HTR-8/SVneo (cell line): ENCODE measurements around the gene APC2.
"Not testable (repeated sequence)": the region's sequence is repeated elsewhere in the genome, so short reads cannot be mapped to it uniquely, and the experiment has no call there.

ENCODE experiments used
- DNase-seq: peaks from one replicate; pipeline ENCODE4 v3.0.0; 2011; ENCODE audit warnings: low spot score, mixed read lengths; ENCODE audit not compliant: insufficient read length
- FAIRE-seq: peaks from 2 replicates; lab custom pipeline; 2011; peaks lifted over from hg19 to GRCh38; lab: Jason Lieb, UNC

The APC2 gene

GRCh38 chr19:1412995-1413800 lies 36.7 kb upstream of the APC2 start:
- no peak for DNase-seq
- FAIRE-seq = no peak

GRCh38 chr19:1416014-1416841 lies 33.7 kb upstream of the APC2 start:
- DNase-seq (no peak), FAIRE-seq (no peak)

GRCh38 chr19:1417145-1417544 lies 32.8 kb upstream of the APC2 start:
- DNase-seq (no peak), FAIRE-seq (no peak)

GRCh38 chr19:1417681-1418495 lies 32.0 kb upstream of the APC2 start:
- no peak for FAIRE-seq
- DNase-seq = no peak

GRCh38 chr19:1418496-1418775 lies 31.5 kb upstream of the APC2 start:
- DNase-seq (no peak), FAIRE-seq (no peak)

GRCh38 chr19:1418951-1419738 lies 30.8 kb upstream of the APC2 start:
- no peak for DNase-seq
- FAIRE-seq = no peak

- DNase-seq, FAIRE-seq: not testable (repeated sequence)
Measured at GRCh38 chr19:1420085-1420484, 29.8 kb upstream of the APC2 start.

GRCh38 chr19:1420590-1420989 lies 29.3 kb upstream of the APC2 start:
- DNase-seq (no peak), FAIRE-seq (no peak)

- DNase-seq (no peak), FAIRE-seq (no peak)
Measured at GRCh38 chr19:1421218-1421957, 28.5 kb upstream of the APC2 start.

GRCh38 chr19:1421958-1422305 lies 28.0 kb upstream of the APC2 start:
- no peak for DNase-seq
- FAIRE-seq = no peak

GRCh38 chr19:1422360-1422759 lies 27.6 kb upstream of the APC2 start:
- FAIRE-seq (no peak), DNase-seq (no peak)

GRCh38 chr19:1422943-1423342 lies 27.0 kb upstream of the APC2 start:
- DNase-seq = no peak
- FAIRE-seq = no peak

- no peak for FAIRE-seq
- no peak for DNase-seq
Measured at GRCh38 chr19:1423436-1424191, 26.3 kb upstream of the APC2 start.

GRCh38 chr19:1424192-1424955 lies 25.5 kb upstream of the APC2 start:
- DNase-seq = no peak
- no peak for FAIRE-seq

GRCh38 chr19:1425102-1425837 lies 24.7 kb upstream of the APC2 start:
- no peak for DNase-seq

GRCh38 chr19:1425902-1426301 lies 24.0 kb upstream of the APC2 start:
- FAIRE-seq (no peak), DNase-seq (no peak)

More at GRCh38 chr19:1425102-1425837, 24.7 kb upstream of the APC2 start:
- no peak for FAIRE-seq

- DNase-seq (no peak), FAIRE-seq (no peak)
Measured at GRCh38 chr19:1426736-1427135, 23.2 kb upstream of the APC2 start.
